ENCODE results near the gene CBARP. TPM values are rescaled to one million over a fixed set of nuclear protein-coding genes. Genes with fewer than 3 reads are reported as not detected.

Gene CBARP
- total and polyA plus RNA-seq, 2 of the 13 experiments (the other 11 are each of a cell fraction or from before 2014, with no cell fraction given) = 1.2 to 1.4 TPM

DNA sequence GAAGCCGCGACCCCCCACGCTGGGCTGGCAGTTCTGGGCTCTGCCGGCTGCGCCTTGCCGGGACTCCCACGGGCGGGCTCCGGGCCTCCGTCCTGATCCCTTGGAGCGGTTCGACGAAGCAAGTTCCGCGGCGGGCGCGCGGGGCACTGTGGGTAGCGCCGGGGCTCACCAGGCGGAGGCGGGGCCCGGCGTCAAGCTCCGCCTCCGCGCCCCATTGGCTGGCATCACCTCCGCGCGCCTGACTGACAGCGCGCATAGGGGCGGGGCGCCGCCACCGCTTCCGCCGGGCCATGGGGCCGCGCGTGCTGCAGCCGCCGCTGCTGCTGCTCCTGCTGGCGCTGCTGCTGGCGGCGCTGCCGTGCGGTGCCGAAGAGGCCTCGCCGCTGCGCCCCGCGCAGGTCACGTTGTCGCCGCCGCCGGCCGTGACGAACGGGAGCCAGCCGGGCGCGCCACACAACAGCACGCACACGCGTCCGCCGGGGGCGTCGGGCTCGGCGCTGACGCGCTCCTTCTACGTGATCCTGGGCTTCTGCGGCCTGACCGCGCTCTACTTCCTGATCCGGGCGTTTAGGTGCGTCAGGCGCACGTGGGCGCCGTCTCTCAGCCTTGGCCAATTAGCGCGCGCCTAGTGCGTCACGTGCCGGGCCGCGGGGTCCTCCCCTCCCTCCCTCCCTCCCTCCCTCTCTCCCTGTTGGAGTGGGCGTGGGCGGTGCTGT, 37.6 kb upstream of the CBARP start, which contains the start of gene FAM174C (continued):
- TF ChIP-seq, protein P1, sequence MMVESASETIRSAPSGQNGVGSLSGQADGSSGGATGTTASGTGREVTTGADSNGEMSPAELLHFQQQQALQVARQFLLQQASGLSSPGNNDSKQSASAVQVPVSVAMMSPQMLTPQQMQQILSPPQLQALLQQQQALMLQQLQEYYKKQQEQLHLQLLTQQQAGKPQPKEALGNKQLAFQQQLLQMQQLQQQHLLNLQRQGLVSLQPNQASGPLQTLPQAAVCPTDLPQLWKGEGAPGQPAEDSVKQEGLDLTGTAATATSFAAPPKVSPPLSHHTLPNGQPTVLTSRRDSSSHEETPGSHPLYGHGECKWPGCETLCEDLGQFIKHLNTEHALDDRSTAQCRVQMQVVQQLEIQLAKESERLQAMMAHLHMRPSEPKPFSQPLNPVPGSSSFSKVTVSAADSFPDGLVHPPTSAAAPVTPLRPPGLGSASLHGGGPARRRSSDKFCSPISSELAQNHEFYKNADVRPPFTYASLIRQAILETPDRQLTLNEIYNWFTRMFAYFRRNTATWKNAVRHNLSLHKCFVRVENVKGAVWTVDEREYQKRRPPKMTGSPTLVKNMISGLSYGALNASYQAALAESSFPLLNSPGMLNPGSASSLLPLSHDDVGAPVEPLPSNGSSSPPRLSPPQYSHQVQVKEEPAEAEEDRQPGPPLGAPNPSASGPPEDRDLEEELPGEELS (CRISPR knock-in tag; IDR thresholded peaks at IDR 0.05) = peak; percentile 44; the same call in 1 of the 2 replicates
- TF ChIP-seq CHCHD3 (CRISPR knock-in tag; IDR thresholded peaks at IDR 0.05) = peak; percentile 97
- peak; percentile 9; the same call in 1 of the 2 replicates for TF ChIP-seq ZSCAN9 (CRISPR knock-in tag; IDR thresholded peaks at IDR 0.05; ENCODE audit: borderline replicate concordance)
- TF ChIP-seq MXI1 (IDR thresholded peaks at IDR 0.05; ENCODE audit: borderline replicate concordance, low read depth, low read length) = peak; percentile 48; the same call in 1 of the 3 replicates
- TF ChIP-seq ZNF331 (CRISPR knock-in tag; IDR thresholded peaks at IDR 0.05) = peak; percentile 22; the same call in 1 of the 2 replicates
- TF ChIP-seq, protein P2, sequence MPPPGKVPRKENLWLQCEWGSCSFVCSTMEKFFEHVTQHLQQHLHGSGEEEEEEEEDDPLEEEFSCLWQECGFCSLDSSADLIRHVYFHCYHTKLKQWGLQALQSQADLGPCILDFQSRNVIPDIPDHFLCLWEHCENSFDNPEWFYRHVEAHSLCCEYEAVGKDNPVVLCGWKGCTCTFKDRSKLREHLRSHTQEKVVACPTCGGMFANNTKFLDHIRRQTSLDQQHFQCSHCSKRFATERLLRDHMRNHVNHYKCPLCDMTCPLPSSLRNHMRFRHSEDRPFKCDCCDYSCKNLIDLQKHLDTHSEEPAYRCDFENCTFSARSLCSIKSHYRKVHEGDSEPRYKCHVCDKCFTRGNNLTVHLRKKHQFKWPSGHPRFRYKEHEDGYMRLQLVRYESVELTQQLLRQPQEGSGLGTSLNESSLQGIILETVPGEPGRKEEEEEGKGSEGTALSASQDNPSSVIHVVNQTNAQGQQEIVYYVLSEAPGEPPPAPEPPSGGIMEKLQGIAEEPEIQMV (CRISPR knock-in tag; IDR thresholded peaks at IDR 0.05; ENCODE audit: low read depth) = peak; percentile 51; the same call in 1 of the 2 replicates
- TF ChIP-seq MXD4 (CRISPR knock-in tag; IDR thresholded peaks at IDR 0.05) = peak; percentile 23; the same call in 1 of the 2 replicates
- TF ChIP-seq, protein P3, sequence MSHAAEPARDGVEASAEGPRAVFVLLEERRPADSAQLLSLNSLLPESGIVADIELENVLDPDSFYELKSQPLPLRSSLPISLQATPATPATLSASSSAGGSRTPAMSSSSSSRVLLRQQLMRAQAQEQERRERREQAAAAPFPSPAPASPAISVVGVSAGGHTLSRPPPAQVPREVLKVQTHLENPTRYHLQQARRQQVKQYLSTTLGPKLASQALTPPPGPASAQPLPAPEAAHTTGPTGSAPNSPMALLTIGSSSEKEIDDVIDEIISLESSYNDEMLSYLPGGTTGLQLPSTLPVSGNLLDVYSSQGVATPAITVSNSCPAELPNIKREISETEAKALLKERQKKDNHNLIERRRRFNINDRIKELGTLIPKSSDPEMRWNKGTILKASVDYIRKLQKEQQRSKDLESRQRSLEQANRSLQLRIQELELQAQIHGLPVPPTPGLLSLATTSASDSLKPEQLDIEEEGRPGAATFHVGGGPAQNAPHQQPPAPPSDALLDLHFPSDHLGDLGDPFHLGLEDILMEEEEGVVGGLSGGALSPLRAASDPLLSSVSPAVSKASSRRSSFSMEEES (CRISPR knock-in tag; IDR thresholded peaks at IDR 0.05) = peak; percentile 89
- TF ChIP-seq SP4 (CRISPR knock-in tag; IDR thresholded peaks at IDR 0.05) = peak; percentile 98
- TF ChIP-seq PAF1 (CRISPR knock-in tag; IDR thresholded peaks at IDR 0.05) = peak; percentile 85
- TF ChIP-seq ZC3H13 (CRISPR knock-in tag; IDR thresholded peaks at IDR 0.05) = peak; percentile 99
- TF ChIP-seq RBM22 (optimal IDR thresholded peaks at IDR 0.05; ENCODE audit: low read length) = peak; percentile 90
- peak; percentile 45 for TF ChIP-seq POLR2AphosphoS5 (IDR thresholded peaks at IDR 0.05; ENCODE audit: low read depth, low read length)
- TF ChIP-seq KDM2A (CRISPR knock-in tag; IDR thresholded peaks at IDR 0.05; ENCODE audit: borderline replicate concordance, low read depth) = peak; percentile 99
- TF ChIP-seq ZNF546 (CRISPR knock-in tag; conservative IDR thresholded peaks at IDR 0.05) = 0 out of 2 replicates have a peak, but pooled peaks have one; percentile 10
- TF ChIP-seq, protein P4, sequence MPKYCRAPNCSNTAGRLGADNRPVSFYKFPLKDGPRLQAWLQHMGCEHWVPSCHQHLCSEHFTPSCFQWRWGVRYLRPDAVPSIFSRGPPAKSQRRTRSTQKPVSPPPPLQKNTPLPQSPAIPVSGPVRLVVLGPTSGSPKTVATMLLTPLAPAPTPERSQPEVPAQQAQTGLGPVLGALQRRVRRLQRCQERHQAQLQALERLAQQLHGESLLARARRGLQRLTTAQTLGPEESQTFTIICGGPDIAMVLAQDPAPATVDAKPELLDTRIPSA (CRISPR knock-in tag; IDR thresholded peaks at IDR 0.05; ENCODE audit: borderline replicate concordance) = 0 out of 2 replicates have a peak, but pooled peaks have one; percentile 2
- peak; percentile 86 for TF ChIP-seq GABPB1 (CRISPR knock-in tag; IDR thresholded peaks at IDR 0.05)
- TF ChIP-seq NKX3-1 (CRISPR knock-in tag; IDR thresholded peaks at IDR 0.05) = peak; percentile 31; the same call in 1 of the 2 replicates
- TF ChIP-seq CREM (IDR thresholded peaks at IDR 0.05) = peak; percentile 69
- TF ChIP-seq CREM (CRISPR knock-in tag; IDR thresholded peaks at IDR 0.05) = no peak
- no peak for TF ChIP-seq ZNF737 (CRISPR knock-in tag; IDR thresholded peaks at IDR 0.05; ENCODE audit: borderline replicate concordance)
- TF ChIP-seq TGIF2 (CRISPR knock-in tag; IDR thresholded peaks at IDR 0.05) = 0 out of 2 replicates have a peak, but pooled peaks have one; percentile 17
- TF ChIP-seq, protein P5, sequence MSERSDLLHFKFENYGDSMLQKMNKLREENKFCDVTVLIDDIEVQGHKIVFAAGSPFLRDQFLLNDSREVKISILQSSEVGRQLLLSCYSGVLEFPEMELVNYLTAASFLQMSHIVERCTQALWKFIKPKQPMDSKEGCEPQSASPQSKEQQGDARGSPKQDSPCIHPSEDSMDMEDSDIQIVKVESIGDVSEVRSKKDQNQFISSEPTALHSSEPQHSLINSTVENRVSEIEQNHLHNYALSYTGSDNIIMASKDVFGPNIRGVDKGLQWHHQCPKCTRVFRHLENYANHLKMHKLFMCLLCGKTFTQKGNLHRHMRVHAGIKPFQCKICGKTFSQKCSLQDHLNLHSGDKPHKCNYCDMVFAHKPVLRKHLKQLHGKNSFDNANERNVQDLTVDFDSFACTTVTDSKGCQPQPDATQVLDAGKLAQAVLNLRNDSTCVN (CRISPR knock-in tag; IDR thresholded peaks at IDR 0.05; ENCODE audit: borderline replicate concordance) = no peak
- peak; percentile 94 for TF ChIP-seq SAP130 (CRISPR knock-in tag; IDR thresholded peaks at IDR 0.05; ENCODE audit: low read depth)
